GM23338 (cell line): ENCODE data around the gene SLC39A11. TPM values are rescaled to one million over a fixed set of nuclear protein-coding genes. Genes with fewer than 3 reads are reported as not detected.

Experiments
- ATAC-seq: fragments of 200-7000 bp; cut with Tn5 transposase; 3 replicates; pipeline ENCODE4 v1.9.1; 2020
- DNase-seq: peaks from one replicate; pipeline ENCODE4 v3.0.0-alpha.2; 2015; ENCODE audit warnings: low spot score
- H2AFZ ChIP-seq: fragments of 200-600 bp; sonication (generic); 2 replicates; pipeline ENCODE4 v1.8.0; 2016; ENCODE audit warnings: antibody characterized with exemption, mild to moderate bottlenecking, moderate library complexity
- H3F3A ChIP-seq: fragments of 200-600 bp; sonication (generic); replicated peaks from 2 replicates; pipeline ENCODE4 v1.8.0; 2017; ENCODE audit warnings: antibody characterized with exemption, mixed run types, low read depth
- H3K27ac ChIP-seq: fragments of 200-600 bp; sonication (generic); 2 replicates; pipeline ENCODE4 v1.6.1; 2016; ENCODE audit warnings: low read depth
- H3K27me3 ChIP-seq: fragments of 200-600 bp; sonication (generic); 2 replicates; pipeline ENCODE4 v1.8.0; 2016; ENCODE audit warnings: mild to moderate bottlenecking, mixed run types, moderate library complexity; ENCODE audit not compliant: insufficient read depth
- H3K36me3 ChIP-seq: fragments of 200-600 bp; sonication (generic); 2 replicates; pipeline ENCODE4 v1.8.0; 2016; ENCODE audit warnings: mild to moderate bottlenecking; ENCODE audit not compliant: insufficient read depth
- H3K4me1 ChIP-seq: fragments of 200-600 bp; sonication (generic); 2 replicates; pipeline ENCODE4 v1.8.0; 2016; ENCODE audit warnings: mild to moderate bottlenecking, moderate library complexity; ENCODE audit not compliant: insufficient read depth
- H3K4me2 ChIP-seq: fragments of 200-600 bp; sonication (generic); 2 replicates; pipeline ENCODE4 v1.7.1; 2017; ENCODE audit warnings: mixed run types
- H3K4me3 ChIP-seq: fragments of 200-600 bp; sonication (generic); 2 replicates; pipeline ENCODE4 v1.6.1; 2016; ENCODE audit warnings: mixed run types
- H3K79me2 ChIP-seq: fragments of 200-600 bp; sonication (generic); replicated peaks from 2 replicates; pipeline ENCODE4 v1.8.0; 2017; ENCODE audit warnings: mild to moderate bottlenecking; ENCODE audit not compliant: insufficient read depth
- H3K9me2 ChIP-seq: fragments of 200-600 bp; sonication (generic); 2 replicates; pipeline ENCODE4 v1.8.0; 2017; ENCODE audit not compliant: insufficient read depth
- H4K20me1 ChIP-seq: fragments of 200-600 bp; sonication (generic); replicated peaks from 2 replicates; pipeline ENCODE4 v1.8.0; 2017; ENCODE audit warnings: mild to moderate bottlenecking; ENCODE audit not compliant: insufficient read depth
- H3K27ac Mint-ChIP-seq: 2 replicates; pipeline ENCODE4 v1.8.0; 2020; ENCODE audit warnings: inconsistent platforms, mild to moderate bottlenecking, moderate library complexity, mixed read lengths
- H3K27me3 Mint-ChIP-seq: 3 replicates; pipeline ENCODE4 v1.8.0; 2022; ENCODE audit warnings: low read depth, mild to moderate bottlenecking, moderate library complexity, mixed read lengths, inconsistent platforms; ENCODE audit not compliant: insufficient read depth, poor library complexity
- H3K36me3 Mint-ChIP-seq: 3 replicates; pipeline ENCODE4 v1.8.0; 2021; ENCODE audit warnings: low read depth, mild to moderate bottlenecking, inconsistent platforms, moderate library complexity, mixed read lengths
- H3K4me1 Mint-ChIP-seq: 3 replicates; pipeline ENCODE4 v1.8.0; 2020; ENCODE audit warnings: mild to moderate bottlenecking, inconsistent platforms, mixed read lengths
- H3K4me3 Mint-ChIP-seq: 3 replicates; pipeline ENCODE4 v1.8.0; 2021; ENCODE audit warnings: moderate library complexity, mild to moderate bottlenecking, inconsistent platforms, mixed read lengths
- H3K9me3 Mint-ChIP-seq: 3 replicates; pipeline ENCODE4 v1.8.0; 2020; ENCODE audit warnings: moderate library complexity, mild to moderate bottlenecking, inconsistent platforms, mixed read lengths
- CREB1 ChIP-seq: fragments of 250-450 bp; sonication (Bioruptor Pico); IDR thresholded peaks from 2 replicates; pipeline ENCODE4 v1.5.0; 2020; ENCODE audit warnings: low read depth, mild to moderate bottlenecking, moderate library complexity
- EZH2 ChIP-seq: fragments of 200-600 bp; sonication (generic); IDR thresholded peaks from one replicate; pipeline ENCODE4 v1.8.0; 2017; ENCODE audit warnings: antibody characterized with exemption, mild to moderate bottlenecking, low read depth; ENCODE audit not compliant: unreplicated experiment
- EZH2phosphoT487 ChIP-seq: fragments of 200-600 bp; sonication (generic); IDR thresholded peaks from one replicate; pipeline ENCODE4 v1.8.1; 2018; ENCODE audit warnings: antibody characterized with exemption; ENCODE audit not compliant: unreplicated experiment
- JUNB ChIP-seq: IDR thresholded peaks from one replicate; pipeline ENCODE4 v1.6.1; 2016; ENCODE audit warnings: antibody characterized with exemption; ENCODE audit not compliant: unreplicated experiment
- NANOG ChIP-seq: IDR thresholded peaks from 2 replicates; pipeline ENCODE4 v1.6.1; 2016; ENCODE audit warnings: antibody characterized with exemption, borderline replicate concordance
- POLR2AphosphoS5 ChIP-seq: IDR thresholded peaks from 2 replicates; pipeline ENCODE4 v1.6.1; 2016; ENCODE audit warnings: antibody characterized with exemption, low read depth
- STAT1 ChIP-seq: IDR thresholded peaks from one replicate; pipeline ENCODE4 v1.6.1; 2016; ENCODE audit warnings: antibody characterized with exemption; ENCODE audit not compliant: unreplicated experiment
- ZNF114 ChIP-seq: fragments of 250-450 bp; sonication (Bioruptor Pico); IDR thresholded peaks from 2 replicates; pipeline ENCODE4 v1.5.0; 2020; ENCODE audit warnings: mild to moderate bottlenecking, moderate library complexity
- ZNF331 ChIP-seq: fragments of 250-450 bp; sonication (Bioruptor Pico); IDR thresholded peaks from 2 replicates; pipeline ENCODE4 v1.5.0; 2020; ENCODE audit warnings: low read depth, mild to moderate bottlenecking, moderate library complexity
- polyA plus RNA-seq: library from polyadenylated mRNA; unstranded; fragments of >200 nt; fragmentation: Nextera tagmentation; extraction: Ambion mirVana; gene quantifications from 2 replicates; pipeline ENCODE4 v1.2.1, GENCODE V29; 2016
- total RNA-seq: library from RNA; depleted of rRNA; stranded (reverse); fragments of >200 nt; shearing (Covaris generic); gene quantifications from 2 replicates; pipeline ENCODE4 v1.2.3, GENCODE V29; 2014
- TF ChIP-seq, protein P1 (sequence below): IDR thresholded peaks from 2 replicates; pipeline ENCODE4 v1.6.1; 2016; ENCODE audit warnings: antibody characterized with exemption
- TF ChIP-seq, protein P2 (sequence below): IDR thresholded peaks from one replicate; pipeline ENCODE4 v1.6.1; 2018; ENCODE audit warnings: antibody characterized with exemption; ENCODE audit not compliant: unreplicated experiment
- TF ChIP-seq, protein P3 (sequence below), 2 experiments: fragments of 200-600 bp in 1 of 2; sonication (generic) in 1 of 2; conservative IDR thresholded peaks; 2 replicates each; pipeline versions ENCODE4 v1.5.1 to v1.6.1; 2016 to 2017; ENCODE audit warnings: antibody characterized with exemption in 2 of 2, low read depth in 2 of 2, mild to moderate bottlenecking in 2 of 2, moderate library complexity in 1 of 2

Gene SLC39A11
- total and polyA plus RNA-seq, 2 experiments from 2014 or later: 10.8 to 18.1 TPM

DNA sequence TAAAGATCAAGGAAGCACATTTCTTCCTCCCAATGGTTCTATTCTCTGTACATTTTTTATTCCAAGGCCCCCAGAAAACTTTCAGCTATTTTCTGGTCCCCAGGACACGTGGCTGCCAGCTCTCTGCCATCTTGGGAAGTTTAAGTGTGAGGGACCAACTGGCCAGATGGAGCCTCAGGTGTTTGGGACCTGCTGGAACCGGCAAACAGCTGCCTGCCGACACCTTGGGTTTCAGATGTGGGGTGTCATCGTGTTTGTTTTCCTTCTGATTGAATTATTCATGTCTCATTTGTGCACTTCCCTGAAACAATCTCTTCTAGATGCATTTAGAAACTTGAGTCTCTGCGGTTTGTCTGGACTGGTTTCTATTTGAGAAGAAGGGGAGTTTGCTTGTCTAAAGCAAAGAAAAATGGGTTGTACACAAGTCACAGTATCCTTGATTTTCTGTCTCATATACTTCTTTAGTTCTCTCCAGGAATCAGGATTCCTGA is 386.5 kb downstream of the SLC39A11 start:
- Histone ChIP-seq H3K4me3 (no peak overlapping the region), H4K20me1 (no peaks in the 10 kb centered on the region), H3K36me3 (no peaks in the 10 kb centered on the region), H3K9me2 (peaks cover 8% of the 10 kb centered on the region; the same call in 1 of the 2 replicates), H3K4me2 (no peak overlapping the region), H3K4me1 (no peaks in the 10 kb centered on the region), H3K27me3 (no peaks in the 10 kb centered on the region), H3F3A (no peaks in the 10 kb centered on the region), H3K79me2 (no peaks in the 10 kb centered on the region), H2AFZ (no peak overlapping the region), H3K27ac (no peak overlapping the region)
- H3K9me3 Mint-ChIP-seq: peaks cover 11% of the 10 kb centered on the region
- no peak for ATAC-seq
- H3K36me3 Mint-ChIP-seq: peaks cover under 1% of the 10 kb centered on the region; the same call in 2 of the 3 replicates
- H3K27me3 Mint-ChIP-seq: peaks cover 2% of the 10 kb centered on the region
- no peaks in the 10 kb centered on the region for H3K4me1 Mint-ChIP-seq
- H3K27ac Mint-ChIP-seq: no peak overlapping the region
- DNase-seq: no peak
- no peak overlapping the region for H3K4me3 Mint-ChIP-seq
- TF ChIP-seq EZH2phosphoT487: no peak
- no peak for TF ChIP-seq POLR2AphosphoS5
- TF ChIP-seq, protein P1, sequence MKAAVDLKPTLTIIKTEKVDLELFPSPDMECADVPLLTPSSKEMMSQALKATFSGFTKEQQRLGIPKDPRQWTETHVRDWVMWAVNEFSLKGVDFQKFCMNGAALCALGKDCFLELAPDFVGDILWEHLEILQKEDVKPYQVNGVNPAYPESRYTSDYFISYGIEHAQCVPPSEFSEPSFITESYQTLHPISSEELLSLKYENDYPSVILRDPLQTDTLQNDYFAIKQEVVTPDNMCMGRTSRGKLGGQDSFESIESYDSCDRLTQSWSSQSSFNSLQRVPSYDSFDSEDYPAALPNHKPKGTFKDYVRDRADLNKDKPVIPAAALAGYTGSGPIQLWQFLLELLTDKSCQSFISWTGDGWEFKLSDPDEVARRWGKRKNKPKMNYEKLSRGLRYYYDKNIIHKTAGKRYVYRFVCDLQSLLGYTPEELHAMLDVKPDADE: no peak
- TF ChIP-seq ZNF331: no peak
- no peak for TF ChIP-seq JUNB
- TF ChIP-seq EZH2: no peak

DNA sequence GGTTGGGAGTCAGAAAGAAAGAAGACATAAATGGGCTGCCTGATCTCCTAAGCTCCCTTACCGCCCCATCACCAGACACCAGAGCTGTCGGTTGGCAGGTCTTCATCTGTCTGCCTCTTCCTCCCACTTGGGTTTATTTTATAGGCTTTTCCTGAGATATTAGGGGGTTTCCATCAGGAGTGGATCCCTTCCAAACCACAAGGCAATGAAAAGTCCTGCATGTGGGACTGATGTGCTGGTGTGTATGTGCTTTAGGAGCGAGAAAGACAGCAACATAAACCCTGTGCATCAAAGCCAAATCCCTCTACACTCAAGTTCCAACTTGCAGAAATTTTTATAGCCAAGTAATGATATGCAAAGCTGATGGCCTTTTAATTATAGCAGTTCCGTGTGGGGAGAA is 389.5 kb downstream of the SLC39A11 start:
- no peak overlapping the region for H3K4me3 Mint-ChIP-seq
- Histone ChIP-seq H3K27me3 (no peaks in the 10 kb centered on the region), H3K4me3 (no peak overlapping the region), H3K36me3 (no peaks in the 10 kb centered on the region), H3K27ac (no peak overlapping the region), H3K9me2 (peaks cover 8% of the 10 kb centered on the region; the same call in 1 of the 2 replicates), H2AFZ (no peak overlapping the region), H4K20me1 (no peaks in the 10 kb centered on the region), H3K4me2 (no peak overlapping the region), H3F3A (no peaks in the 10 kb centered on the region), H3K4me1 (no peaks in the 10 kb centered on the region), H3K79me2 (no peaks in the 10 kb centered on the region)
- H3K9me3 Mint-ChIP-seq: peaks cover 3% of the 10 kb centered on the region; the same call in 2 of the 3 replicates
- H3K36me3 Mint-ChIP-seq: no peaks in the 10 kb centered on the region; the same call in 2 of the 3 replicates
- no peak overlapping the region for H3K27ac Mint-ChIP-seq
- ATAC-seq: no peak
- H3K27me3 Mint-ChIP-seq: no peaks in the 10 kb centered on the region
- H3K4me1 Mint-ChIP-seq: no peaks in the 10 kb centered on the region
- no peak for DNase-seq
- no peak for TF ChIP-seq STAT1
- no peak for TF ChIP-seq POLR2AphosphoS5
- TF ChIP-seq CREB1 (CRISPR knock-in tag): no peak
- TF ChIP-seq, protein P2, sequence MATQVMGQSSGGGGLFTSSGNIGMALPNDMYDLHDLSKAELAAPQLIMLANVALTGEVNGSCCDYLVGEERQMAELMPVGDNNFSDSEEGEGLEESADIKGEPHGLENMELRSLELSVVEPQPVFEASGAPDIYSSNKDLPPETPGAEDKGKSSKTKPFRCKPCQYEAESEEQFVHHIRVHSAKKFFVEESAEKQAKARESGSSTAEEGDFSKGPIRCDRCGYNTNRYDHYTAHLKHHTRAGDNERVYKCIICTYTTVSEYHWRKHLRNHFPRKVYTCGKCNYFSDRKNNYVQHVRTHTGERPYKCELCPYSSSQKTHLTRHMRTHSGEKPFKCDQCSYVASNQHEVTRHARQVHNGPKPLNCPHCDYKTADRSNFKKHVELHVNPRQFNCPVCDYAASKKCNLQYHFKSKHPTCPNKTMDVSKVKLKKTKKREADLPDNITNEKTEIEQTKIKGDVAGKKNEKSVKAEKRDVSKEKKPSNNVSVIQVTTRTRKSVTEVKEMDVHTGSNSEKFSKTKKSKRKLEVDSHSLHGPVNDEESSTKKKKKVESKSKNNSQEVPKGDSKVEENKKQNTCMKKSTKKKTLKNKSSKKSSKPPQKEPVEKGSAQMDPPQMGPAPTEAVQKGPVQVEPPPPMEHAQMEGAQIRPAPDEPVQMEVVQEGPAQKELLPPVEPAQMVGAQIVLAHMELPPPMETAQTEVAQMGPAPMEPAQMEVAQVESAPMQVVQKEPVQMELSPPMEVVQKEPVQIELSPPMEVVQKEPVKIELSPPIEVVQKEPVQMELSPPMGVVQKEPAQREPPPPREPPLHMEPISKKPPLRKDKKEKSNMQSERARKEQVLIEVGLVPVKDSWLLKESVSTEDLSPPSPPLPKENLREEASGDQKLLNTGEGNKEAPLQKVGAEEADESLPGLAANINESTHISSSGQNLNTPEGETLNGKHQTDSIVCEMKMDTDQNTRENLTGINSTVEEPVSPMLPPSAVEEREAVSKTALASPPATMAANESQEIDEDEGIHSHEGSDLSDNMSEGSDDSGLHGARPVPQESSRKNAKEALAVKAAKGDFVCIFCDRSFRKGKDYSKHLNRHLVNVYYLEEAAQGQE: no peak
- TF ChIP-seq ZNF331: no peak
- TF ChIP-seq ZNF114 (CRISPR knock-in tag): no peak
- TF ChIP-seq, protein P1: no peak
- TF ChIP-seq NANOG: no peak
- TF ChIP-seq EZH2phosphoT487: no peak
- TF ChIP-seq, protein P3, sequence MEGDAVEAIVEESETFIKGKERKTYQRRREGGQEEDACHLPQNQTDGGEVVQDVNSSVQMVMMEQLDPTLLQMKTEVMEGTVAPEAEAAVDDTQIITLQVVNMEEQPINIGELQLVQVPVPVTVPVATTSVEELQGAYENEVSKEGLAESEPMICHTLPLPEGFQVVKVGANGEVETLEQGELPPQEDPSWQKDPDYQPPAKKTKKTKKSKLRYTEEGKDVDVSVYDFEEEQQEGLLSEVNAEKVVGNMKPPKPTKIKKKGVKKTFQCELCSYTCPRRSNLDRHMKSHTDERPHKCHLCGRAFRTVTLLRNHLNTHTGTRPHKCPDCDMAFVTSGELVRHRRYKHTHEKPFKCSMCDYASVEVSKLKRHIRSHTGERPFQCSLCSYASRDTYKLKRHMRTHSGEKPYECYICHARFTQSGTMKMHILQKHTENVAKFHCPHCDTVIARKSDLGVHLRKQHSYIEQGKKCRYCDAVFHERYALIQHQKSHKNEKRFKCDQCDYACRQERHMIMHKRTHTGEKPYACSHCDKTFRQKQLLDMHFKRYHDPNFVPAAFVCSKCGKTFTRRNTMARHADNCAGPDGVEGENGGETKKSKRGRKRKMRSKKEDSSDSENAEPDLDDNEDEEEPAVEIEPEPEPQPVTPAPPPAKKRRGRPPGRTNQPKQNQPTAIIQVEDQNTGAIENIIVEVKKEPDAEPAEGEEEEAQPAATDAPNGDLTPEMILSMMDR (conservative IDR thresholded peaks at IDR 0.05; ENCODE audit: low read depth in 2 of 2): no peak
- TF ChIP-seq JUNB: no peak
- TF ChIP-seq EZH2: no peak
